Esophagus squamous epithelium (tissue), 4 donors: Measurements from ENCODE around the gene LYRM9.

Experiments
- CTCF ChIP-seq, 6 experiments: fragments of 450-650 bp in 4 of 6; fragments of 200-600 bp in 2 of 6; sonication (generic) in 2 of 6; IDR thresholded peaks; one replicate each; pipeline ENCODE4 v1.5.1; 2016 to 2019; ENCODE audit warnings: antibody characterized with exemption in 6 of 6, mild to moderate bottlenecking in 4 of 6, moderate library complexity in 4 of 6
- POLR2A ChIP-seq, 4 donors: fragments of 450-650 bp; IDR thresholded peaks; one replicate each; pipeline ENCODE4 v1.6.1; 2017; ENCODE audit warnings: antibody characterized with exemption in 4 of 4, mild to moderate bottlenecking in 4 of 4, moderate library complexity in 3 of 4

- TF ChIP-seq CTCF (IDR thresholded peaks at IDR 0.05): no peak
- no peak for TF ChIP-seq POLR2A (IDR thresholded peaks at IDR 0.05)
Measured at GRCh38 chr17:27848931-27849330, 44.2 kb downstream of the LYRM9 start.
